Testis (tissue), 2 donors: ENCODE measurements around the gene CASP3.

Experiments used
- POLR2A ChIP-seq: fragments of 450-650 bp; IDR thresholded peaks from one replicate; pipeline ENCODE4 v1.6.1; 2017; ENCODE audit warnings: antibody characterized with exemption, mild to moderate bottlenecking, moderate library complexity
- TF ChIP-seq, protein P1 (sequence below), 3 experiments: fragments of 450-650 bp in 2 of 3; fragments of 200-600 bp in 1 of 3; sonication (generic) in 1 of 3; IDR thresholded peaks; one replicate each; pipeline ENCODE4 v1.5.1; 2016 to 2019; ENCODE audit warnings: antibody characterized with exemption in 3 of 3, mild to moderate bottlenecking in 2 of 3, moderate library complexity in 1 of 3

DNA sequence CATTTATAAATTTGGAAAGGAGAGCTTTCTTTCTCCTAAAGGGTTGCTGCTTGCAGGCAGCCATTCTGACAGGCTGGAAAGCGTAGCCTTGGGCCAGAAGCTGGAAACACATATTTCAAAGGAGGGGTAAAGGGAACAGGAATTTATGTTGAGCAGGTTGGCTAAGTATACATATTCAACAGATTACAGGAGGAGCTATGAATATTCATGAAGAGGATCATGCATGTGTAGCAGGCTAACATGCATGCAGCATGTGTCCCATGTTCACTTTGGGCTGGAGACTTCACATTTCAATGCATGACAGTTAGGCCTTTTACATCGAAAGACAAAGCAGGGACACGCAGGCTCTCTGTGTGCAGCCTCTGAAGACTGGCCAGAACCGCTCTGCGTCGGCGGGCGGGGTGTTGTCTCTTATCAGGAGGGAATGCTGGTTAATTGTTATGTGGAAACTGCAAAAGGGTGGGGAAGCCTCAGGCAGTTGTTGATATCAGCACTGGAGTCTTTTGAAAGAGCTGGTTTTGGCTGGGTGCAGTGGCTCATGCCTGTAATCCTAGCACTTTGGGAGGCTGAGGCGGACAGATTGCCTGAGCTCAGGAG is 31.5 kb downstream of the CASP3 start:
- TF ChIP-seq, protein P1, sequence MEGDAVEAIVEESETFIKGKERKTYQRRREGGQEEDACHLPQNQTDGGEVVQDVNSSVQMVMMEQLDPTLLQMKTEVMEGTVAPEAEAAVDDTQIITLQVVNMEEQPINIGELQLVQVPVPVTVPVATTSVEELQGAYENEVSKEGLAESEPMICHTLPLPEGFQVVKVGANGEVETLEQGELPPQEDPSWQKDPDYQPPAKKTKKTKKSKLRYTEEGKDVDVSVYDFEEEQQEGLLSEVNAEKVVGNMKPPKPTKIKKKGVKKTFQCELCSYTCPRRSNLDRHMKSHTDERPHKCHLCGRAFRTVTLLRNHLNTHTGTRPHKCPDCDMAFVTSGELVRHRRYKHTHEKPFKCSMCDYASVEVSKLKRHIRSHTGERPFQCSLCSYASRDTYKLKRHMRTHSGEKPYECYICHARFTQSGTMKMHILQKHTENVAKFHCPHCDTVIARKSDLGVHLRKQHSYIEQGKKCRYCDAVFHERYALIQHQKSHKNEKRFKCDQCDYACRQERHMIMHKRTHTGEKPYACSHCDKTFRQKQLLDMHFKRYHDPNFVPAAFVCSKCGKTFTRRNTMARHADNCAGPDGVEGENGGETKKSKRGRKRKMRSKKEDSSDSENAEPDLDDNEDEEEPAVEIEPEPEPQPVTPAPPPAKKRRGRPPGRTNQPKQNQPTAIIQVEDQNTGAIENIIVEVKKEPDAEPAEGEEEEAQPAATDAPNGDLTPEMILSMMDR (IDR thresholded peaks at IDR 0.05): no peak
- TF ChIP-seq POLR2A: no peak
